Measurements from ENCODE around the gene TFF3. TPM values are rescaled to one million over a fixed set of nuclear protein-coding genes. Genes with fewer than 3 reads are reported as not detected.

TFF3 gene
- total and polyA plus RNA-seq, 10 of the 15 experiments (the other 5 are each of a cell fraction or from before 2014, with no cell fraction given) = not detected

GRCh38 chr21:42360317-42360716 lies 45.1 kb upstream of the TFF3 start:
- Histone ChIP-seq H3K4me2 (ENCODE audit: control insufficient read depth, insufficient read depth) (no peak overlapping the region), H3K4me1 (ENCODE audit: control insufficient read depth, insufficient read depth, low read length) (peaks cover 11% of the 10 kb centered on the region), H3K4me3 (no peak overlapping the region), H3K9me3 (replicated peaks; ENCODE audit: control insufficient read depth, insufficient read depth, low read length) (peaks cover 13% of the 10 kb centered on the region), H3K27ac (ENCODE audit: control insufficient read depth, insufficient read depth) (no peak overlapping the region), H3K27me3 (replicated peaks in 1 of 2; ENCODE audit: control insufficient read depth in 2 of 2, insufficient read depth in 2 of 2, low read length in 1 of 2) (no peaks in the 10 kb centered on the region; a peak in 2 of 4 replicates), H2AFZ (ENCODE audit: control insufficient read depth, low read depth, low read length) (no peak overlapping the region), H3K36me3 (ENCODE audit: control insufficient read depth in 2 of 2, insufficient read depth in 2 of 2, low read length in 1 of 2) (no peaks in the 10 kb centered on the region), H3K79me2 (ENCODE audit: control insufficient read depth, insufficient read depth, low read length) (no peaks in the 10 kb centered on the region), H3K9ac (ENCODE audit: control insufficient read depth, insufficient read depth, low read length) (no peak overlapping the region), H4K20me1 (ENCODE audit: control insufficient read depth, insufficient read depth) (no peaks in the 10 kb centered on the region)
- intact Hi-C loops (cut with micrococcal nuclease; ENCODE audit: unreplicated experiment) = no loop called here
- WGBS (ENCODE audit: insufficient coverage, insufficient replicate concordance, low lambda C conversion rate, missing lambda C conversion rate) = 50% methylated on average over 2 of the region's 2 CpGs
- TF ChIP-seq RCOR1 (conservative IDR thresholded peaks at IDR 0.05; ENCODE audit: low read depth, low read length) = no peak
- TF ChIP-seq RAD21 (IDR thresholded peaks at IDR 0.05; ENCODE audit: insufficient read depth, low read depth, low read length) = peak; percentile 50
- TF ChIP-seq SMARCA5 (IDR thresholded peaks at IDR 0.05) = peak; percentile 71; the same call in 1 of the 2 replicates
- TF ChIP-seq CTCF (IDR thresholded peaks at IDR 0.05 in 2 of 3, conservative IDR thresholded peaks at IDR 0.05 in 1 of 3; ENCODE audit: control insufficient read depth in 2 of 3, extremely low read depth in 1 of 3, insufficient read depth in 1 of 3, low read depth in 3 of 3, low read length in 3 of 3) = peak; percentile 5 to 19 (median 16); a peak in 2 of 6 replicates
- TF ChIP-seq CBX5 (IDR thresholded peaks at IDR 0.05; ENCODE audit: low read depth) = peak; percentile 65; the same call in 1 of the 2 replicates
- no peak for TF ChIP-seq BCLAF1 (IDR thresholded peaks at IDR 0.05)
- in situ Hi-C loops (cut with MboI) = no loop called here
- no peak for DNase-seq (ENCODE audit: low read depth, low spot score)
- FAIRE-seq = no peak
- CTCF ChIA-PET = interaction anchor here (0.9 to 1.8 kb wide), 6 partner anchors 24 to 176 kb away, joined by 3 to 7 read pairs (median 3); no protein-coding TSS in a partner anchor
- SMC1A ChIA-PET (ENCODE audit: uncharacterized antibody, unreplicated experiment) = interaction anchor here (0.9 to 1.3 kb wide), 4 partner anchors 18 to 176 kb away, joined by 3 to 6 read pairs (median 4); no protein-coding TSS in a partner anchor
- no peak for ATAC-seq
- POLR2A ChIA-PET = no interaction called here
- no TSS peak for BruUV-seq (replicated peaks)
- RAD21 ChIA-PET (ENCODE audit: unreplicated experiment) = interaction anchor here (1.2 kb wide), 1 partner anchor 81 kb away, joined by 3 read pairs; no protein-coding TSS in a partner anchor

Measured in GM12878 (cell line).